HCT116 (cell line): ENCODE results near the gene THAP9.

Source experiments
- CBX3 ChIP-seq: IDR thresholded peaks from 2 replicates; pipeline ENCODE4 v1.6.1; 2012; ENCODE audit warnings: low read depth
- EZH2 ChIP-seq: fragments of 200-600 bp; sonication (generic); IDR thresholded peaks from 2 replicates; pipeline ENCODE4 v1.6.1; 2017; ENCODE audit warnings: antibody characterized with exemption, mixed run types
- POLR2A ChIP-seq: IDR thresholded peaks from 2 replicates; pipeline ENCODE4 v1.7.0; 2011; ENCODE audit warnings: borderline replicate concordance; ENCODE audit not compliant: insufficient read depth, insufficient read length; ENCODE audit errors: extremely low read depth
- YY1 ChIP-seq: IDR thresholded peaks from 2 replicates; pipeline ENCODE4 v1.6.1; 2011; ENCODE audit warnings: low read length, low read depth, moderate library complexity, mild to moderate bottlenecking; ENCODE audit not compliant: insufficient replicate concordance; ENCODE audit errors: extremely low read depth
- TF ChIP-seq, protein P1 (sequence below): IDR thresholded peaks from 2 replicates; pipeline ENCODE4 v1.6.1; 2012; ENCODE audit warnings: low read depth
- TF ChIP-seq, protein P2 (sequence below): IDR thresholded peaks from 2 replicates; pipeline ENCODE4 v1.6.1; 2012
- TF ChIP-seq, protein P3 (sequence below), 3 experiments: fragments of 200-600 bp in 1 of 3; sonication (generic) in 1 of 3; IDR thresholded peaks in 2 of 3; conservative IDR thresholded peaks in 1 of 3; 2 replicates each; pipeline ENCODE4 v1.5.1; 2012 to 2017; ENCODE audit warnings: low read depth in 2 of 3, low read length in 2 of 3, antibody characterized with exemption in 1 of 3, borderline replicate concordance in 1 of 3, control low read depth in 1 of 3, mild to moderate bottlenecking in 1 of 3, mixed read lengths in 1 of 3, mixed run types in 1 of 3, moderate library complexity in 1 of 3; ENCODE audit not compliant: insufficient read depth in 1 of 3

DNA sequence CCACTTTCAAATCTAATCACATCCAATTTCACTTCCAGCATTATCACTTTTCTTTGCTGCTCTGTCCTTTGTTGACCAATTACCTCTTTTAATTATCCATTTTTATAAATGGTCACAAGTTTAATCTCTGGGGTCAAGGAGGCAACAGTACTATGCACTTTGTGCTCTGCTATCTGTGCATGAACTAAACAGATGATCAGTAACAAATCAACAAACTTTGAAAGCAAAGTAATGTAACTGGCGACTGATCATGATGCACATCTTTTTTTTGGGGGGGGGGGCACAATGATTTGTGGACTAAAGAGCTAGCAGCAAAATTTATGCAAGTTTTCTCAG lies 8.1 kb upstream of the THAP9 start:
- TF ChIP-seq POLR2A (no peak), EZH2 (no peak), YY1 (no peak), CBX3 (no peak)
- TF ChIP-seq, protein P1, sequence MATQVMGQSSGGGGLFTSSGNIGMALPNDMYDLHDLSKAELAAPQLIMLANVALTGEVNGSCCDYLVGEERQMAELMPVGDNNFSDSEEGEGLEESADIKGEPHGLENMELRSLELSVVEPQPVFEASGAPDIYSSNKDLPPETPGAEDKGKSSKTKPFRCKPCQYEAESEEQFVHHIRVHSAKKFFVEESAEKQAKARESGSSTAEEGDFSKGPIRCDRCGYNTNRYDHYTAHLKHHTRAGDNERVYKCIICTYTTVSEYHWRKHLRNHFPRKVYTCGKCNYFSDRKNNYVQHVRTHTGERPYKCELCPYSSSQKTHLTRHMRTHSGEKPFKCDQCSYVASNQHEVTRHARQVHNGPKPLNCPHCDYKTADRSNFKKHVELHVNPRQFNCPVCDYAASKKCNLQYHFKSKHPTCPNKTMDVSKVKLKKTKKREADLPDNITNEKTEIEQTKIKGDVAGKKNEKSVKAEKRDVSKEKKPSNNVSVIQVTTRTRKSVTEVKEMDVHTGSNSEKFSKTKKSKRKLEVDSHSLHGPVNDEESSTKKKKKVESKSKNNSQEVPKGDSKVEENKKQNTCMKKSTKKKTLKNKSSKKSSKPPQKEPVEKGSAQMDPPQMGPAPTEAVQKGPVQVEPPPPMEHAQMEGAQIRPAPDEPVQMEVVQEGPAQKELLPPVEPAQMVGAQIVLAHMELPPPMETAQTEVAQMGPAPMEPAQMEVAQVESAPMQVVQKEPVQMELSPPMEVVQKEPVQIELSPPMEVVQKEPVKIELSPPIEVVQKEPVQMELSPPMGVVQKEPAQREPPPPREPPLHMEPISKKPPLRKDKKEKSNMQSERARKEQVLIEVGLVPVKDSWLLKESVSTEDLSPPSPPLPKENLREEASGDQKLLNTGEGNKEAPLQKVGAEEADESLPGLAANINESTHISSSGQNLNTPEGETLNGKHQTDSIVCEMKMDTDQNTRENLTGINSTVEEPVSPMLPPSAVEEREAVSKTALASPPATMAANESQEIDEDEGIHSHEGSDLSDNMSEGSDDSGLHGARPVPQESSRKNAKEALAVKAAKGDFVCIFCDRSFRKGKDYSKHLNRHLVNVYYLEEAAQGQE, result no peak
- TF ChIP-seq, protein P2, sequence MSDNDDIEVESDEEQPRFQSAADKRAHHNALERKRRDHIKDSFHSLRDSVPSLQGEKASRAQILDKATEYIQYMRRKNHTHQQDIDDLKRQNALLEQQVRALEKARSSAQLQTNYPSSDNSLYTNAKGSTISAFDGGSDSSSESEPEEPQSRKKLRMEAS, result no peak
- TF ChIP-seq, protein P3, sequence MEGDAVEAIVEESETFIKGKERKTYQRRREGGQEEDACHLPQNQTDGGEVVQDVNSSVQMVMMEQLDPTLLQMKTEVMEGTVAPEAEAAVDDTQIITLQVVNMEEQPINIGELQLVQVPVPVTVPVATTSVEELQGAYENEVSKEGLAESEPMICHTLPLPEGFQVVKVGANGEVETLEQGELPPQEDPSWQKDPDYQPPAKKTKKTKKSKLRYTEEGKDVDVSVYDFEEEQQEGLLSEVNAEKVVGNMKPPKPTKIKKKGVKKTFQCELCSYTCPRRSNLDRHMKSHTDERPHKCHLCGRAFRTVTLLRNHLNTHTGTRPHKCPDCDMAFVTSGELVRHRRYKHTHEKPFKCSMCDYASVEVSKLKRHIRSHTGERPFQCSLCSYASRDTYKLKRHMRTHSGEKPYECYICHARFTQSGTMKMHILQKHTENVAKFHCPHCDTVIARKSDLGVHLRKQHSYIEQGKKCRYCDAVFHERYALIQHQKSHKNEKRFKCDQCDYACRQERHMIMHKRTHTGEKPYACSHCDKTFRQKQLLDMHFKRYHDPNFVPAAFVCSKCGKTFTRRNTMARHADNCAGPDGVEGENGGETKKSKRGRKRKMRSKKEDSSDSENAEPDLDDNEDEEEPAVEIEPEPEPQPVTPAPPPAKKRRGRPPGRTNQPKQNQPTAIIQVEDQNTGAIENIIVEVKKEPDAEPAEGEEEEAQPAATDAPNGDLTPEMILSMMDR (IDR thresholded peaks at IDR 0.05 in 2 of 3, conservative IDR thresholded peaks at IDR 0.05 in 1 of 3; ENCODE audit: borderline replicate concordance in 1 of 3, insufficient read depth in 1 of 3, low read depth in 2 of 3, low read length in 2 of 3), result no peak
